Measurements from ENCODE around the gene COPS2. TPM values are rescaled to one million over a fixed set of nuclear protein-coding genes. Genes with fewer than 3 reads are reported as not detected.

The COPS2 gene
- total and polyA plus RNA-seq, 2 of the 13 experiments (the other 11 are each of a cell fraction or from before 2014, with no cell fraction given), result 37.8 to 66.3 TPM

GRCh38 chr15:49169880-49170597, 14.6 kb upstream of the COPS2 start, which contains the start of gene GALK2 (continued):
- TF ChIP-seq, protein P1, sequence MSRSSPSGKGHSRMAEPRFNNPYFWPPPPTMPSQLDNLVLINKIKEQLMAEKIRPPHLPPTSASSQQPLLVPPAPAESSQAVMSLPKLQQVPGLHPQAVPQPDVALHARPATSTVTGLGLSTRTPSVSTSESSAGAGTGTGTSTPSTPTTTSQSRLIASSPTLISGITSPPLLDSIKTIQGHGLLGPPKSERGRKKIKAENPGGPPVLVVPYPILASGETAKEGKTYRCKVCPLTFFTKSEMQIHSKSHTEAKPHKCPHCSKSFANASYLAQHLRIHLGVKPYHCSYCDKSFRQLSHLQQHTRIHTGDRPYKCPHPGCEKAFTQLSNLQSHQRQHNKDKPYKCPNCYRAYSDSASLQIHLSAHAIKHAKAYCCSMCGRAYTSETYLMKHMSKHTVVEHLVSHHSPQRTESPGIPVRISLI (CRISPR knock-in tag; IDR thresholded peaks at IDR 0.05; ENCODE audit: borderline replicate concordance), result no peak
- TF ChIP-seq PHB2 (IDR thresholded peaks at IDR 0.05; ENCODE audit: partially characterized antibody), result no peak
- TF ChIP-seq EP300 (IDR thresholded peaks at IDR 0.05; ENCODE audit: low read depth in 2 of 2, low read length in 2 of 2), result no peak
- no peak for TF ChIP-seq EP300 (CRISPR knock-in tag; IDR thresholded peaks at IDR 0.05; ENCODE audit: borderline replicate concordance)
- TF ChIP-seq RFX5 (IDR thresholded peaks at IDR 0.05; ENCODE audit: low read depth, low read length), result 0 out of 2 replicates have a peak, but pooled peaks have one; percentile 32
- TF ChIP-seq POLR2G (IDR thresholded peaks at IDR 0.05; ENCODE audit: low read depth, low read length), result peak; percentile 92
- no peak for TF ChIP-seq ZBTB21 (CRISPR knock-in tag; IDR thresholded peaks at IDR 0.05)
- no peak for TF ChIP-seq AKNA (CRISPR knock-in tag; IDR thresholded peaks at IDR 0.05; ENCODE audit: borderline replicate concordance)
- no peak for TF ChIP-seq TOPORS (CRISPR knock-in tag; IDR thresholded peaks at IDR 0.05)
- TF ChIP-seq, protein P2, sequence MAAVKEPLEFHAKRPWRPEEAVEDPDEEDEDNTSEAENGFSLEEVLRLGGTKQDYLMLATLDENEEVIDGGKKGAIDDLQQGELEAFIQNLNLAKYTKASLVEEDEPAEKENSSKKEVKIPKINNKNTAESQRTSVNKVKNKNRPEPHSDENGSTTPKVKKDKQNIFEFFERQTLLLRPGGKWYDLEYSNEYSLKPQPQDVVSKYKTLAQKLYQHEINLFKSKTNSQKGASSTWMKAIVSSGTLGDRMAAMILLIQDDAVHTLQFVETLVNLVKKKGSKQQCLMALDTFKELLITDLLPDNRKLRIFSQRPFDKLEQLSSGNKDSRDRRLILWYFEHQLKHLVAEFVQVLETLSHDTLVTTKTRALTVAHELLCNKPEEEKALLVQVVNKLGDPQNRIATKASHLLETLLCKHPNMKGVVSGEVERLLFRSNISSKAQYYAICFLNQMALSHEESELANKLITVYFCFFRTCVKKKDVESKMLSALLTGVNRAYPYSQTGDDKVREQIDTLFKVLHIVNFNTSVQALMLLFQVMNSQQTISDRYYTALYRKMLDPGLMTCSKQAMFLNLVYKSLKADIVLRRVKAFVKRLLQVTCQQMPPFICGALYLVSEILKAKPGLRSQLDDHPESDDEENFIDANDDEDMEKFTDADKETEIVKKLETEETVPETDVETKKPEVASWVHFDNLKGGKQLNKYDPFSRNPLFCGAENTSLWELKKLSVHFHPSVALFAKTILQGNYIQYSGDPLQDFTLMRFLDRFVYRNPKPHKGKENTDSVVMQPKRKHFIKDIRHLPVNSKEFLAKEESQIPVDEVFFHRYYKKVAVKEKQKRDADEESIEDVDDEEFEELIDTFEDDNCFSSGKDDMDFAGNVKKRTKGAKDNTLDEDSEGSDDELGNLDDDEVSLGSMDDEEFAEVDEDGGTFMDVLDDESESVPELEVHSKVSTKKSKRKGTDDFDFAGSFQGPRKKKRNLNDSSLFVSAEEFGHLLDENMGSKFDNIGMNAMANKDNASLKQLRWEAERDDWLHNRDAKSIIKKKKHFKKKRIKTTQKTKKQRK (IDR thresholded peaks at IDR 0.05; ENCODE audit: low read length), result no peak
- TF ChIP-seq THRA (CRISPR knock-in tag; IDR thresholded peaks at IDR 0.05; ENCODE audit: borderline replicate concordance), result no peak
- TF ChIP-seq XRCC5 (optimal IDR thresholded peaks at IDR 0.05; ENCODE audit: low read length), result no peak
- no peak for TF ChIP-seq CENPT (CRISPR knock-in tag; IDR thresholded peaks at IDR 0.05; ENCODE audit: low read depth)
- no peak for TF ChIP-seq ZMAT5 (CRISPR knock-in tag; IDR thresholded peaks at IDR 0.05; ENCODE audit: borderline replicate concordance, low read depth)
- TF ChIP-seq HBP1 (CRISPR knock-in tag; IDR thresholded peaks at IDR 0.05; ENCODE audit: low read depth), result no peak
- no peak for TF ChIP-seq CBX5 (CRISPR knock-in tag; IDR thresholded peaks at IDR 0.05; ENCODE audit: borderline replicate concordance)

Data from HepG2 (cell line).